Loucy (cell line): ENCODE data around the gene LRRTM3.

Experiments
- CTCF ChIP-seq: fragments of 200-600 bp; sonication (generic); conservative IDR thresholded peaks from 2 replicates; pipeline ENCODE4 v1.5.1; 2014; ENCODE audit warnings: mild to moderate bottlenecking, antibody characterized with exemption, low read length
- EZH2phosphoT487 ChIP-seq: fragments of 200-600 bp; IDR thresholded peaks from 2 replicates; pipeline ENCODE4 v1.6.1; 2018; ENCODE audit warnings: antibody characterized with exemption, mild to moderate bottlenecking, moderate library complexity, borderline replicate concordance

- no peak for TF ChIP-seq CTCF
- no peak for TF ChIP-seq EZH2phosphoT487
Measured at GRCh38 chr10:66980246-66980815, 54.5 kb downstream of the LRRTM3 start.
